Embryonic facial prominence (tissue), 1 donor: Measurements from ENCODE around the gene MACROH2A1.

ENCODE experiments used
- DNase-seq: peaks from one replicate; pipeline ENCODE4 v3.0.0-alpha.2; 2016; ENCODE audit errors: extremely low spot score

Gene MACROH2A1

DNA sequence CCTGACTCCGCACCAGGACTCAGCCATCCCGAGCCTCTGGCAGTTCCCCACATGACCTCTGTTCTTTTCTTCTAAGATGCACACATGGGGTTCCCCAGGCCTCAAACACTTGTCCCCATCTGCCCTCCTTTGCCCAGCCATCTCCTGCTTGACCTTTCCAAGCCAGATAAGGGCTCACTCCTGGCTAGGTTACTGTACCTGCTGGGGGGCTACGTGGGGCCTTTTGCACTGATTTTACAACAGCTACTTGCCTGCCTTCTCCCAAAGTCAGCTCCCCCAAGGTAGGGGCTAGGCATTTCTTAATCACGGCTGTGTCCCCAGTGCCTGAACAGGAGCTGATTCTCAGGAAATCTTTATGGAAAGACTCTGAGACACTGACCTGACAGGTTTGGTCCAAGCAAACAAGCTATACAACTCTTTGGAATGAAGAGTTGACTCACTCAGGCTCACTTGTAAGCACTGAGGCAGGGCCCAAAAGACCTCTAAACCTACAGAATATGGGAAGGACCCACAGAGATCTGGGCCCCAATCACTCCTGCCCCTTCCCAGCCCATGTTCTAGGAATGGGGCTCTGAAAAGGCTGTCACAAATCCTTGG lies 2.5 kb downstream of the MACROH2A1 start:
- no peak for DNase-seq

DNA sequence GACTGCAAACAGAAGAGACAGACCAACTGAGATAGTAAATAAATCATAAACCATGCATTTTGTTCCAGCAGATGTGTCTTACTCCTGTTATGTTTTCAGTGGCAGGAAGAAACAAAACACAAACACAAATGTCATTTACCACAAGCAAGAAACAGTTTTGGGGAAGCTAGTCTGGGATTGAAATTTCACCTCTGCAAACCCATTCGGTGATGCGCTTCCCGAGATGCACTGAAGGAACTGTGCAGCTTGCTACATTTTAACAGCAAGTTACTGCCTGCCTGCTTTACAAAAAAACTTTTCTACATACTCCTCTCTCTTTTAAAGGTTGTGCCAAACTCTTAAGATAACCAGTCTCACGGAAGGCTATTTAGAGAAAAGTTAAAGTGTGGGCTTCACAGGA lies 3.2 kb downstream of the MACROH2A1 start:
- DNase-seq: no peak

DNA sequence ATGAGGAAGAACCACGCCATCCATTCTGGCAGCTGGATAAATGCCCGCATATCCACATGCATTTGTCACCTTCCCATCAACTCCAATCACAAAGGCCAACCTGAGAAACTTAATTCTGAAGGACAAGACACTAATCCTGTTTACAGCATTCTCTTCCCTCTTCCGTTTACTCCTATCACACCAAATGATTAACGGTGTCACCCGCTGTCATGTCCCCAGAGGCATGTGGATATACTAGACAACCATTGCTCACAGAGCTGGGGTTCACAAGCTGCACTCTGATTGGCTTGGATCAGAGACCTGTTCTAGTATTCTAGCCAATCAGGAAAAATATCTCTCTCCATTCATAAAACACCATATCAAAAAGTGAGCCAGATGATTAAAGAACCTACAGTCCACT lies 3.6 kb downstream of the MACROH2A1 start:
- DNase-seq: no peak

DNA sequence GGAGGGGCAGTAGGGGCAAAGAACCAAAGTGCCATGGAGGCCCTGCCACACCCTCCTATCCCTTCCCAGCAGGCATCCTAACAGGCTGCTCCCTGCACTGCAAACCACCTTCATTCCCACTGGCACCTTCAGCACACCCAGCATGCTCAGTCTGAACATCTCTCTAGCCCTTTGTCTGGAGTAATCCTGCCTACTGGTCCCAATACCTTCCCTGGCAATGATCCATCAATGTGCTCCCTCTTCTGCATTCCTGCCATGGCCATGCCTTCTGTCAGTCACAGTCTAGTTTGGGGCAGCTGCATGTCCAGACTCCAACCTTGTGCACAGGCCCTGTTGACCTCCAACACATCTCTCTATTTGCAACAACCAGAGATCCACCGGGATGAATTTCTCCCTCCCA lies 4.9 kb downstream of the MACROH2A1 start:
- DNase-seq: no peak

DNA sequence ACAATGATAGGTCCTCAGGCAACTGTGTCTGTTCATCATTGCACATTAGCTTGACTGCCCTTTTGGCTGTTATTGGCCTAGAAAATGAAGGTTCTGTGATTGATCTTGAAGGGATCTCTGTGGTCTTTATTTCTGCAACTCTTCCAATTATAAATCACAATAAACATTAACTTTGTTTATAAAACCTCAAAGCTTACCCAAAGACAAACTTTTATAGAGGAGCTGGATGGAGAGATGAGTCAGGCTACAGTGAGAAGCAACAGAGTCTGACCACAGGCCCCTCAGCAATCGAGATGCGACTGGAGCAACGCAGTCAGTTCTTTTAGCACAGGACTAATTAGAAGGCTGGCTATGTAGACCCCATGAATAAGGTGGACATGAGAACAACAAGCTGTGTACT lies 5.3 kb downstream of the MACROH2A1 start:
- no peak for DNase-seq

DNA sequence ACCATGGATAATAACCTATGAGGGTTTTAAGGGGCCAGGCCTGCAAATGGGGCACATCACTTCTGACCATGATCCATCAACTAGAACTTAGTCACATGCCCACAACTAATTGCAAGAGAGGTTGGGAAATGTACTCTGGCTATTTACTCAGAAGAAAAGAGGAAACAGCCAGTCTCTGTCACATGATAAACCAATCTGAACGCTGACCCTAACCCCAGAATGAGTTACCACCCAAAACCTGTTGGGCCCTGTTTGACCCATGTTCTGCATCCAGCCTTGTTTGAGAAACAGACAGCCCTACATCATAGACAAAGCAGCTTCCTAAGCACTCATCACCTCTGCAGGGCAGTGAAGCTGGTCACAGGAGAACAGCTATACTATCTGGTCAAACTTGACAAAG lies 5.8 kb downstream of the MACROH2A1 start:
- no peak for DNase-seq

DNA sequence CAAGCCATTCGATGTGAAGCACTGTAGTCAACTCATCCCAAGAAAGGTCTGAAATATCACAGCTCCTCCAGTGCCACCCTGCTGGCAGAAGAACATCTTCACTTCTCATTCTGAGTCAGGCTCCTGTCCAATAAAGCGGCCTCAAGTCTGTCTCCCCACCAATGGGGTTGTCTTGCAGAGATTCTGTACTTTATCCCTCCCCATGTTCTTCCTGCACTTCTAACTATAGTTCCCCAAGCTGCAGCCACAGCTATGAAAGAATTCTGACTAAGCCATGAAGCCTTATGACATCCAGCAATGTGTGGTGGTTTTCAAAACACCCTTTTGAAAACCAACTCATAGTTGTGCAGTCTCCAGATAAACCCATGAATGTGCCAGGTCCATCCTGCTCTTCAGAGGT lies 6.8 kb downstream of the MACROH2A1 start:
- DNase-seq: no peak

DNA sequence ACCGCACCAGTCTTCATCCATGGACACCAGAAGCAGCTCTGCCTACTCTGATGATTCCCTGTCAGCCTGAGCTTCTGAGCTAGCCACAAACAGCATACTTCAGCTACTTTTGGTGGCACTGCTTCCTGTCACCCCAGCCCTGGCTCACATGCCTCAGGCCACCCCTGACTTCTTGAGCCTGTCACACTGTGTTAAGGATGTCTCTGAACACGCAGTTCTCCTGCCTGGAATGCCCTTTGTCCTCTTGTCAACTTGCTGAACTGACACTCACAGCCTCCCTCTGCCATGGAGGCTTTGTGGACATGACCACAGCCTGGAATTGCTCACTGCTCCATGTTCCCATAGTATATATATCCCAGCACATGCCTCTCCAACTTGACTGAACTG lies 7.2 kb downstream of the MACROH2A1 start:
- no peak for DNase-seq

DNA sequence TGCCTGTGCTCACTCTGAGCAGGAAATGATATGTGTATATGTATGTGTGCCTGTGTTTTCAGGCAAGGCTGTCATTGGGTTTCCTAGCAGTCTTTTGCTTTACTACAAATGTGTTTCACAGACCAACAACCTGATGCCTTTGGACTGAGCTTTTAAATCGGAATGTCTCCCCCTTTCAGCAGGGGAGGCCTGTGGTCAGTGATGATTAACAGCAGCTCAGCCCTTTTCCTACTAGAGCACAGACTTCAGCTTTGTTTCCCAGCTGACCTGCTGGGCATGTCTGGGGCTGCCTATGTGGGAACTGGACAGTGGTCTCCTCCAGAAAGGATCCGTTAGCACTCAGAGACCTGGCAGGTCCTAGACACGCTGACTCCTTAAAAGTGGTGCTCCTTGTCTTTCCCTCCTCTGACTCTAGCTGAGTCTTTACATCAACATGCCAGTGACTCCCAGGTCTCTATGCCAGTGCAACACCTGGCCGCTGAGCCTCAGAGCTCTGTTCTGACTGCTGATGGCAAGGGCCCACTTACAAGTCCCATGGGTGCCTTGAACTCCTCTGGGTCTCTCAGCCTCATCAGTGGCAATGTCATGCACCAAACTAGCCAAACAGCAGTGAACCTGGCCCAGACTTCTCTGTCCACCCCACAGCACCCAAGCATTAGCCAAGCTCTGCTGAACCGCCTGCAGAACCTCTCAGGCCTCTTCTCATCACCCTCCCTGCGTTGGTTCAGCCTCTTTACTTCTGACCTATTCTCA lies 7.7 kb downstream of the MACROH2A1 start:
- DNase-seq: no peak

DNA sequence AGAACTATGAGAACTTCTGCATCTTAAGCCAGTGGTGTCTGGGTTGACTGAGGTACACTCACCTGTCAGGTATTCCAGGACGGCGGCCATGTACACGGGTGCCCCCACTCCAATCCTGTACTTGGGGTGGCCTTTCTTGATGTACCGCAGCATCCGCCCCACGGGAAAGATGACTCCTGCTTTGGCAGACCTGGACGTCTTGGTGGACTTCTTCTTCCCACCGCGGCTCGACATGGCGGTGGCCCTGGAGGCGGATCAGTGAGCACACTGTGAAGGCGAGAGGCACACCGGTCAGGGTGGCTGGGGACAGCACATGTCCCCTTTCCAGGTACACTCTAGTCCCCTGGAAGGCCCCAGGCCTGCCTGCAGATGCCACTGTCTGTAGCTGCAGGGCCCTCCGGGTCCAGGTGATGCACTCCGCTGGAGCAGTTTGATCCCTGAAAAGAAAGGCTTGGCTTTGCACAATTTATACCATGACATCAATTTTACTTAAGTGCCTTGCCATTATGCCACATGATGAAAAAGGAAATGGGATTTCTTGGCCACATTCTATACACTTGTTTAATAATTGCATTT lies 10.1 kb downstream of the MACROH2A1 start:
- no peak for DNase-seq

DNA sequence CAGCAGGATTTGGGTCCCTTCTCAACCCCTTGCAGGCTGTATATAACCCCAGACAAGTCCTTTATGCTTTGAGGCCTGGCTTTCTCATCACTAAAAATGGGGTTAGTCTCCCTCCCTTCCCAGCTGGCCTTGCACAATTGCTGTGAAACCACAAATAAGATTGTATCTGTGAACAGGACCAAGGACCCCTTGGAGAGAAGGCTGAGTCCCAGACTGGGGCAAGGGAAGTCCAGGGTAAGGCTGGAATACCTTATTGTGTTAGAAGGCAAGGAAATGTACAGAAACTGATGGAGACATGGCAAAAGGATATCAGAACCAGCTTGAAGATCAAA lies 11.4 kb downstream of the MACROH2A1 start:
- no peak for DNase-seq

DNA sequence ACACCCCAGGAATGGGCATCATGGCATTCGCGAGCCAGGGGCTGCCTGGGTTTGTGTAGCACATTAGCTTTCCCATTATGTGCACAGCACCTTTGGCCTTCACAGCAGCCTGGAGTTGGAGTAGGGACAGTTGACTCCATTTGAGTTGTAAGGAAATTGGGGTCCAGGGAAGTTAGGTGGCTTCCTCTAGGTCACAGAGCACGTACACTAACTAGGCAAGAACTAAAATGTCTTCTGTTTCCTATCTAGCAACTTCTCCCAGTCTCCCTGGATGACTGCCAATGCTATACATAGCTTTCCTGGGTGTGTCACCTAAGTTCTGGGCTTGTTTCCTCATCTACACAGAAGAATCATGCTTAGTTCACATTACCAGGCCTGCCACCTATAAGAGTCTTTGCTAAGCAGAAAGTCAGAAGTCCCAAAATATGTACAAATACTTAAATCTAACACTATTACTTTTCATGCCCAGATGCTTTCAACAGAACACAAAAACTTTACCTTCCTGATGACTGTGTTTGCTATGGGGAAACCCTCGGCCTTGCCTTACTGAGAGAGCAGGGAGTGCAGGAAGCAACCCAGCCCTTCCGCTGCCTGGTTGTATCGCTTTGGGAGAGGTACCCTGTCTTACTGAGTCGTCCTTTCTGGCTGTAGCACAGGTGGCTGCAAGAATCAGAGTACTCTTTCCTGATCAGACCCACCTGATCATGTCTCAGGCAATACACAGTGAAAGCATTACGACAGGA lies 12.0 kb downstream of the MACROH2A1 start:
- no peak for DNase-seq

DNA sequence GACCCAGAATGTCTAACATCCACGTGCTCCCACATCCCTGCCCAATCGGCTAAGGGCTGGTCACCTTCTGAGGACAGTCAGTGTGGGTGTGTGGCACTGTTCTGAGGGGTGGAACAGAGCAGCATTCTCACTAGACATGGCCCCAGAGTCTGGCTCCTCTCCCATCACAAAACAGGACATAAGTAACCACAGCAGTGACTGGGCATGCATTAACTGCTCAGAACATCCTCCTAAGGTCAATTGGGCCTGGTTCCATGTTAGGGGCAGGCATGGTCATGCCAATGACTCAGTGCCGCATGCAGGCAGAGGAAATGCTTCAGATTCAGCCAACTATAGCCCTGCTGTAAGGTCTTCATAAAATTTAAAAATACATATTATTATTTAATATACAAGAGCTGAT lies 12.9 kb downstream of the MACROH2A1 start:
- no peak for DNase-seq

DNA sequence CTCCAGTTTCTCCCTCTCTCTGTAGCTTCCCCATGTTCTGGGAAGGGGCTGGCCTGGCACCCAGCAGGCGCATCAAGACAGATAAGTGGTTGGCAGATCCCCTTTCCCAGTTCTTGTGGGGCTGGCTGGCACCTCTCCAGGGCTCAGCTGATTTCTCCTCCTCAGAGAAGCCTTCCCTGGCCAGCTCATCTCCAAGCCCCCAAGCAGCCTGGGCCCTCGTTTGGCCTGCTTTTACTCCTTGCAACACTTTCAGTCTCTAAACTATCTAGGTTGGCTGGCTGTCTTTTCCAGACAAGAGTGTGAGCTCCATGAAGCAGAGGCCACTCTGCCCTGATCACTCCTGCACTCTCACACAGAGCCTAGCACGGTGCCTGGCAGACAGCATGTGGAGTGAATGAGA lies 13.5 kb downstream of the MACROH2A1 start:
- no peak for DNase-seq

DNA sequence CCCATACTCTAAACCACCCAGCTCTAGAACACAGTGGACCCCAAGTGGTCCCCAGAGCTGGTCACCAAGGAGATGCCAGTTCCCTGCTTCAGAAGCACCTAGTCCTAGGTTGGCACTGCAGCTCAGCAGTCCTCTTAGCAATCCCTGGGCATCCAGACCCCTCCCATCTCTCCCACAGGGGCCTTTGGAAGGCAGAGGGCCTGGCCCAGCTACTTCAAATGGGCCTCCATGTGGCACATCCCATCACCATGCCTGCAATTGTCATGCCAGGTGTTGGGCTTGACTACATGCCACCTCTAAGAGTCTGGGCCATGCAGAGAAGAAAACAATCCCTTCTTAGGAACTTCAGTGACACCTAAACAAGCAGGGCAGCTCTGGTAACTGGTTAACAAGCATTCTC lies 14.1 kb downstream of the MACROH2A1 start:
- DNase-seq: no peak

DNA sequence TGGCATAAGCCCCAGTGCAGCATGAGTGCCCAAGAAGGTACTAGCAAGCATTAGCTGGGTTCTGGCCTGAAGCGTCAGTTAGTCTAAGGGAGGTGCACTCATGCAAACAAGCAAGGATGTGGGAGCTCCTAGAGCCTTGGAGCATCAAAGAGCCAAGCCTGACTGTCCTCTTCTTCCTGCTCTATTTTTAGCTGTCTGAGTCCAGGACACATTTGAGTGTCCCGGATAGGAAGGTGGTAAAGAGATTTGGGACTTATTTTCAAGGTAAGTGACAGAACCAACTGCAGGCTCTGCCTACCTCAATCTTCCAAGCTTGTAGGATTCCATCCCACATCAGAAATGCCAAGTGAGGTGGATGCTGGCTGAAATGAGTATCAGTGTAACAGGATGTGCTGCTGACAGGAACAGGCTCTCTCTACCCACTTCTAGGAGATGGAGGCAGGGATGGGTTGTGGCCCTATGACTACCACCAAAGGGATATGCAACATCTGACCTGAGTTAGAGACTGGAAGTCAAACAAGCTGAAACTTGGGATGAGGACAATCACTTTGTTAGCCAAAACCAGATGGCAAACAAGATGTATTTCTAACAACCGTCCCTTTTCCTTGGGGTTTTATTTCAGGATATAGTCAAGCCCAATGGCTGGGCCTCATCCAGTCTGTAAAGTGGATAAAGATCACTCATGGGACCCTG lies 15.1 kb downstream of the MACROH2A1 start:
- DNase-seq: no peak

DNA sequence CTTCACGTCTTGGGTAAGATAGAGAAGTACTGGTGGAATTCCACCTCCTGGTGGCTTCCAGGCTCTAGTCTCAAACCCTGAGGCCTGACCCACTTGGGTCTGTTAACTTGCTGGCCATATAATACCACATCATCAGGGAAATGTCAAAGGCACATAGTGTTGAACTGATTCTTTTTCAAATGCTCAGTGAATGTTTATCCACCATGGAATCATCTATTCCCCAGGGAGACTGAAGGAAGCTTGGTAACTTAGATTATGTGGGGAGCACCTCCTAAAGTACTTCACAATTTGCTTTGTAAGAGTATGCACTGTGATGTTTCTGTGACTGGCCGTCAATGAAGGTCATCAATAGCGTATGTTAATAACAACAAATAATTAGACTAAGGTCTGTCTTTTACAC lies 16.1 kb downstream of the MACROH2A1 start:
- DNase-seq: no peak

DNA sequence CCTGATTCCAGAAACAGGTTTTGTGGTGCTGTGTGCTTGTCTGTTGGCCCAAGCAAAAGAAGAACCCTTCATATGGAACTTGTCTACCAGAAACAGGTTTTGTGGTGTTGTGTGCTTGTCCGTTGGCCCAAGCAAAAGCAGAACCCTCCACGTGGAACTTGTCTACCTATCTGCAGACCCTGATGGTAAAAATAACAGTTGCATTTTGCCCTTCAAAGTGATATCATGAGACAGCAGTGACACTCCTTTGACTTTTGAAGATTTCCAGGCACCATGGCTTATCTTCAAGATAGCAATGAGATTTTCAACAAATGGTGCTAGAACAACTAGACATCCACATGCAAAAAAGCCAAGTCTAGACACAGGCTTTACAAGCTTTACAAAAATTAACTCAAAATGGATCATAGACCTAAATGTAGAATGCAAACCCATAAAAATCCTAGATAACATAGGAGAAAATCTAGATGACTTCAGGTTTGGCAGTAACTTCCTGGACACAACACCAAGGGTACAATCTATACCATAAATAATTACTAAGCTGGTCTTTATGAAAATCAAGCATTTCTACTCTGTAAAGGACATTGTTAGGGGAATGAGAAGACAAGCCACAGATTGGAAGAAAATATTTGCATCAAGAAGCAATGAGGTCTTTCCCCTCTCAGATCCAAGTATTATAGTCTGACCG lies 16.8 kb downstream of the MACROH2A1 start:
- no peak for DNase-seq

DNA sequence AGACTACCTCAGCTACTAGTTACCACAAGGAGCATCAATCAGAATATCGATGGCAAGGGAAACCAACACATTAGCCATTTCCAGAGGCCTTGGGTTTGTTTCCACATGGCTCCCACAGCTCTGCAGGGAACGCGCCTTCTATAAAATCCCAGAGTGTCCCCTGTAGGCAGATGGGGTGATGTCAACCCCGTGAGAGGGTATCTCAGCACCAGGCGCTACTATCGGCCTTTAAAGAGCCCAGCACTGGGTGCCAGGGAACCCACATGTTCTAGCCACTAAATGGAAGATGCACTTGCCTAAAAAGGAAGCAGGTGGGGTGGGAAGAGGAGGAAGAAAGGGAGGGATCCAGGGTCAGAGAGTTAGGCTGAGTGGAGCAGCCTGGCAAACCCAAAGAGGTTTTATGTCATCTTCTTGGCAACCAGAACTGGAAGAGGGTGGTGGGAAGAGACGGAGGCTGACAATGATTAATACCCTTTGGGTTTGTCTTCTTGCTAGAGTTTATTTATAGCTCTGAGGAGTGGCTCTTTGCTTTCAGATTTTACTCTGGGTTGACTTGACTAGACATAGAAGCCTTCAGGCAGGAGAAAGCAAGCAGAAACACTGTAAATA lies 19.9 kb downstream of the MACROH2A1 start:
- DNase-seq: no peak

DNA sequence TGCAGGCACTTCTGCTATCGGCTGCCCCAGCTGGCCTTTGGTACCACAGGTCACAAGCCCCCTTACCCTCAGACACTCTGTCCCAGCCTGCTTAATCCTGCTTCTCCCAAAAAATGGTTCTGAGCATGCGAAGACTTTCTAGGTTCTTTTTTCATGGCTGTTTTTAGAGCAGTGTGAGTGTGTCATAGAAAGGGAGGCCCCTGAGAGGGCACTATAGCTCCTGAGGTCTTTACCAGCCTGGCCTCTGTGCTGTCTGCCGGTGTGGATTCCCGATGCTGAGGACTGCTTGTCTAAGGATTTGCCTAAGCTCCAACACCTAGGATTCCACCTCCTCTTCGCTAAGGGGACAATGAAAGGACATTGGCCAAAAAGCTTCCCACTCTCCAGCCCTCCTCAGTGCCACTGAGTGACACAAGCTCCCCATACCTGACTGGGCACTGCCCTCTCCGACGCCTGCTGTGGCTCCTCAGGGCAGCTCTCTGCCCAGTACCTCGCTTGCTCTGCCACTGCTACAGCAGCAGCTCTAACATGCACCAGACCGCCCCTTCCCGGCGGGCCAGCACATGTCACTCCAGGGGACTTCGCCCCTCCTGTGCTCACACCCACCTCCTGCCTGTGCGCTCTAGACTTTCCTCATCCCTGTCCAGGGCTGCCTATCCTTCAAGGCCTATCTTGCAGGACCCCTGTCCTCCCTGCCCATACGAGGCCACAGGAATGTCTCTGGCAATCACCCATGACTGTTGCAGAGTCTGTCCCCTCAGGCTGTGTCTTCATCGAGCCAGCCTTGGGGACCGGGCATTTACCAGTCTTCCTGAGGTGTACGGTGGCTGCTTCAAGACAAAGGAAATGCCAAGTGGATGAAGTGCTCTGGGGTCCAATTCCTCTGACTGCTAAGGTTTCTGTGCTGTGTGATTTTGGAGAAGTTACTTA lies 21.0 kb downstream of the MACROH2A1 start:
- no peak for DNase-seq
